Activated CD8-positive, alpha-beta T cell treated with anti-CD3 and anti-CD28 coated beads for 36 hours (primary cell): Measurements from ENCODE around the gene MDC1. TPM values are rescaled to one million over a fixed set of nuclear protein-coding genes. Genes with fewer than 3 reads are reported as not detected.

ENCODE experiments used
- ATAC-seq: fragments of 200-7000 bp; cut with Tn5 transposase; one replicate; pipeline ENCODE4 v1.10.0; 2021; ENCODE audit warnings: mild to moderate bottlenecking, moderate library complexity
- CTCF ChIA-PET: fragments of 350-600 bp; sonication (Branson Sonifier 250); formaldehyde crosslinking; loops from one replicate; lab custom pipeline; 2021; ENCODE audit warnings: antibody characterized with exemption; lab: Charles Lee
- POLR2A ChIA-PET: fragments of 350-600 bp; sonication (Branson Sonifier 250); formaldehyde crosslinking; loops from one replicate; lab custom pipeline; 2021; ENCODE audit warnings: antibody characterized with exemption; lab: Charles Lee
- DNase-seq: peaks from one replicate; pipeline ENCODE4 v3.0.0-alpha.2; 2020
- H3K27ac Mint-ChIP-seq: one replicate; pipeline ENCODE4 v1.8.0; 2021; ENCODE audit warnings: mild to moderate bottlenecking, mixed read lengths
- H3K27me3 Mint-ChIP-seq: one replicate; pipeline ENCODE4 v1.8.0; 2021; ENCODE audit warnings: mixed read lengths
- H3K36me3 Mint-ChIP-seq: one replicate; pipeline ENCODE4 v1.8.0; 2021; ENCODE audit warnings: low read depth, mixed read lengths
- H3K4me1 Mint-ChIP-seq: one replicate; pipeline ENCODE4 v1.8.0; 2021; ENCODE audit warnings: low read depth, mixed read lengths
- H3K4me3 Mint-ChIP-seq: one replicate; pipeline ENCODE4 v1.8.0; 2021; ENCODE audit warnings: mild to moderate bottlenecking, moderate library complexity, mixed read lengths
- H3K9me3 Mint-ChIP-seq: one replicate; pipeline ENCODE4 v1.8.0; 2021; ENCODE audit warnings: mixed read lengths
- CTCF ChIP-seq: fragments of 200-600 bp; IDR thresholded peaks from one replicate; pipeline ENCODE4 v1.8.0; 2022; ENCODE audit warnings: antibody characterized with exemption, mild to moderate bottlenecking
- intact Hi-C: fragments of 100-400 bp; cut with micrococcal nuclease; formaldehyde crosslinking; loops from one replicate; pipeline ENCODE4 v1.10.0; 2022
- total RNA-seq, 2 experiments: library from RNA; stranded (reverse); gene quantifications; one replicate each; pipeline ENCODE4 v1.2.3, GENCODE V29; 2021

MDC1 gene
- total RNA-seq, 2 experiments from 2014 or later = 80.4 to 90.7 TPM

GRCh38 chr6:30763155-30763617, 46.1 kb upstream of the MDC1 start:
- ChIA-PET POLR2A (interaction anchor here (0.9 to 11.6 kb wide), 4 partner anchors 11 to 46 kb away, joined by 3 to 198 read pairs (median 6); partner anchors contain the start of genes FLOT1 and IER3), CTCF (interaction anchor here (1.2 to 2.5 kb wide), 4 partner anchors 25 to 65 kb away, joined by 3 to 8 read pairs (median 6); no protein-coding TSS in a partner anchor)
- ATAC-seq (no peak), DNase-seq (no peak)
- no peak overlapping the region for H3K4me3 Mint-ChIP-seq
- no peaks in the 10 kb centered on the region for H3K27me3 Mint-ChIP-seq
- peak overlapping the region; percentile 85 for H3K27ac Mint-ChIP-seq
- peaks cover 11% of the 10 kb centered on the region for H3K36me3 Mint-ChIP-seq
- peaks cover 4% of the 10 kb centered on the region for H3K9me3 Mint-ChIP-seq
- H3K4me1 Mint-ChIP-seq = peaks cover 64% of the 10 kb centered on the region
- intact Hi-C loops = no loop called here
- TF ChIP-seq CTCF = no peak

- H3K4me3 Mint-ChIP-seq = no peak overlapping the region
- ChIA-PET CTCF (interaction anchor here (1.1 to 2.1 kb wide), 5 partner anchors 8 to 29 kb away, joined by 3 to 9 read pairs (median 3); partner anchors contain the start of gene IER3), POLR2A (interaction anchor here (0.6 to 1.7 kb wide), 7 partner anchors 8 to 57 kb away, joined by 3 to 10 read pairs (median 4); partner anchors contain the start of gene IER3)
- DNase-seq (no peak), ATAC-seq (peak; percentile 68)
- H3K27ac Mint-ChIP-seq = peak overlapping the region; percentile 1
- no peak for TF ChIP-seq CTCF
- H3K9me3 Mint-ChIP-seq = peaks cover 4% of the 10 kb centered on the region
- H3K36me3 Mint-ChIP-seq = peaks cover 9% of the 10 kb centered on the region
- peaks cover 60% of the 10 kb centered on the region for H3K4me1 Mint-ChIP-seq
- intact Hi-C loops = no loop called here
- no peaks in the 10 kb centered on the region for H3K27me3 Mint-ChIP-seq
Measured at GRCh38 chr6:30761791-30762429, 44.8 kb upstream of the MDC1 start.

- Mint-ChIP-seq H3K9me3 (peaks cover 4% of the 10 kb centered on the region), H3K27me3 (no peaks in the 10 kb centered on the region), H3K4me1 (peaks cover 51% of the 10 kb centered on the region), H3K27ac (no peak overlapping the region), H3K36me3 (peaks cover 9% of the 10 kb centered on the region), H3K4me3 (no peak overlapping the region)
- POLR2A ChIA-PET = interaction anchor here (0.6 to 1.7 kb wide), 6 partner anchors 9 to 25 kb away, joined by 3 to 10 read pairs (median 6); partner anchors contain the start of gene IER3
- intact Hi-C loops = no loop called here
- no peak for ATAC-seq
- CTCF ChIA-PET = interaction anchor here (1.2 to 2.1 kb wide), 3 partner anchors 9 to 24 kb away, joined by 3 to 9 read pairs (median 3); partner anchors contain the start of gene IER3
- DNase-seq = no peak
- TF ChIP-seq CTCF = no peak
Measured at GRCh38 chr6:30760549-30760948, 43.5 kb upstream of the MDC1 start.

- Mint-ChIP-seq H3K27me3 (no peaks in the 10 kb centered on the region), H3K4me3 (no peak overlapping the region), H3K27ac (no peak overlapping the region), H3K36me3 (peaks cover 7% of the 10 kb centered on the region), H3K9me3 (peaks cover 4% of the 10 kb centered on the region), H3K4me1 (peaks cover 45% of the 10 kb centered on the region)
- no peak for TF ChIP-seq CTCF
- ChIA-PET POLR2A (interaction anchor here (1.0 kb wide), 1 partner anchor 16 kb away, joined by 3 read pairs; no protein-coding TSS in a partner anchor), CTCF (interaction anchor here (0.9 to 1.3 kb wide), 2 partner anchors 16 to 49 kb away, joined by 4 to 5 read pairs; partner anchors contain the start of gene IER3)
- no peak for DNase-seq
- intact Hi-C loops = no loop called here
- no peak for ATAC-seq
Measured at GRCh38 chr6:30759575-30760239, 42.6 kb upstream of the MDC1 start.
